GM19395 (cell line): ENCODE data around the gene TSPAN1.

Experiments used
- ATAC-seq: cut with Tn5 transposase; IDR thresholded peaks from one replicate; pipeline ENCODE4 v1.9.1; 2021; ENCODE audit warnings: mild to moderate bottlenecking, moderate library complexity; ENCODE audit not compliant: unreplicated experiment

The TSPAN1 gene

GRCh38 chr1:46186076-46186475, 11.2 kb downstream of the TSPAN1 start:
- ATAC-seq, result no peak

GRCh38 chr1:46187106-46187869, 12.4 kb downstream of the TSPAN1 start:
- no peak for ATAC-seq

GRCh38 chr1:46188295-46189030, 13.6 kb downstream of the TSPAN1 start:
- no peak for ATAC-seq

GRCh38 chr1:46190539-46190938, 15.7 kb downstream of the TSPAN1 start:
- no peak for ATAC-seq

GRCh38 chr1:46191033-46191701, 16.3 kb downstream of the TSPAN1 start:
- no peak for ATAC-seq

GRCh38 chr1:46192171-46192570, 17.3 kb downstream of the TSPAN1 start:
- no peak for ATAC-seq

- ATAC-seq, result no peak
Observed at GRCh38 chr1:46193285-46193684, 18.4 kb downstream of the TSPAN1 start.

GRCh38 chr1:46193984-46194570, 19.2 kb downstream of the TSPAN1 start:
- no peak for ATAC-seq

- ATAC-seq, result no peak
Observed at GRCh38 chr1:46194641-46195193, 19.8 kb downstream of the TSPAN1 start.

- ATAC-seq, result no peak
Observed at GRCh38 chr1:46196609-46197008, 21.7 kb downstream of the TSPAN1 start.

GRCh38 chr1:46197560-46197963, 22.7 kb downstream of the TSPAN1 start:
- ATAC-seq, result peak; percentile 7

GRCh38 chr1:46197964-46198811, 23.3 kb downstream of the TSPAN1 start, which contains the start of gene POMGNT1:
POMGNT1 (minus strand) TSS chr1:46198434; CDS start chr1:46197821, 613 bp downstream.
- ATAC-seq, result peak; percentile 88

- ATAC-seq, result no peak
Observed at GRCh38 chr1:46199233-46199749, 24.4 kb downstream of the TSPAN1 start.

- ATAC-seq, result no peak
Observed at GRCh38 chr1:46203738-46204405, 29.0 kb downstream of the TSPAN1 start.

- no peak for ATAC-seq
Observed at GRCh38 chr1:46204406-46204742, 29.5 kb downstream of the TSPAN1 start.

- no peak for ATAC-seq
Observed at GRCh38 chr1:46205141-46205540, 30.3 kb downstream of the TSPAN1 start.

- no peak for ATAC-seq
Observed at GRCh38 chr1:46205791-46206190, 30.9 kb downstream of the TSPAN1 start.

GRCh38 chr1:46206399-46206798, 31.5 kb downstream of the TSPAN1 start:
- ATAC-seq, result no peak

- ATAC-seq, result no peak
Observed at GRCh38 chr1:46210561-46210960, 35.7 kb downstream of the TSPAN1 start.
